ENCODE measurements around the gene NSMCE1.

DNA sequence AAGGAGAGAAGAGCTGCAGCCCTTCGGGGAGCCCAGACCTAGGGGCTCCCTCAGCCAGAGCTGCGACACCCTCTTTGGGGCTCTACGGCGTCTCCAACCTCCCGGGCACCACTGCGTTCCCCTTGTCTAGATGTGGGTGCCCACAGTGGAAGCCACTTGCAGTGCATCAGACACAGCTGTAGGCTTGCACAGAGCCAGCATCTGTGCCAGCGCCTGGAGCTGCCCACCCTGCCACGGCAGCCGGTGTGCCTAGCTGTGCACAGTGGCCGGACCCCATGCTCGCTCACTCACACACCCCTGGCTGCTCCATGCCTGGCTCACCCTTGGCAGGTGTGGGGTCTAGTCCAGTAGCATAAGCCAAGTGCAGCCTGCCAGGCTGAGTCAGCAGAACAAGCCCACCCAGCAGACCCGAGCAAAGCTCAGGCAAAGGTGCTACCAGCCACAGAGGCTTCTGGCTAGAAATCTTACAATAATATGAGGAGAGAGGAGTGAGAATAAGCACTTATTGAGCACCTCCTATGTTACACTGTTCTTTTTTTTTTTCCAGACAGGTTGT is 78.2 kb downstream of the NSMCE1 start:
- TF ChIP-seq, protein P1, sequence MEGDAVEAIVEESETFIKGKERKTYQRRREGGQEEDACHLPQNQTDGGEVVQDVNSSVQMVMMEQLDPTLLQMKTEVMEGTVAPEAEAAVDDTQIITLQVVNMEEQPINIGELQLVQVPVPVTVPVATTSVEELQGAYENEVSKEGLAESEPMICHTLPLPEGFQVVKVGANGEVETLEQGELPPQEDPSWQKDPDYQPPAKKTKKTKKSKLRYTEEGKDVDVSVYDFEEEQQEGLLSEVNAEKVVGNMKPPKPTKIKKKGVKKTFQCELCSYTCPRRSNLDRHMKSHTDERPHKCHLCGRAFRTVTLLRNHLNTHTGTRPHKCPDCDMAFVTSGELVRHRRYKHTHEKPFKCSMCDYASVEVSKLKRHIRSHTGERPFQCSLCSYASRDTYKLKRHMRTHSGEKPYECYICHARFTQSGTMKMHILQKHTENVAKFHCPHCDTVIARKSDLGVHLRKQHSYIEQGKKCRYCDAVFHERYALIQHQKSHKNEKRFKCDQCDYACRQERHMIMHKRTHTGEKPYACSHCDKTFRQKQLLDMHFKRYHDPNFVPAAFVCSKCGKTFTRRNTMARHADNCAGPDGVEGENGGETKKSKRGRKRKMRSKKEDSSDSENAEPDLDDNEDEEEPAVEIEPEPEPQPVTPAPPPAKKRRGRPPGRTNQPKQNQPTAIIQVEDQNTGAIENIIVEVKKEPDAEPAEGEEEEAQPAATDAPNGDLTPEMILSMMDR (IDR thresholded peaks at IDR 0.05) = no peak
- no peak for TF ChIP-seq POLR2A (IDR thresholded peaks at IDR 0.05)
